Adrenal gland (tissue), 5 donors: ENCODE data around the gene MGAT5.

Source experiments
- CTCF ChIP-seq, 6 experiments: fragments of 450-650 bp in 4 of 6; fragments of 200-600 bp in 2 of 6; sonication (generic) in 1 of 6; IDR thresholded peaks; 1 replicate in 5 of 6; 2 replicates in 1 of 6; pipeline versions ENCODE4 v1.5.1 to v1.8.0; 2016 to 2021; ENCODE audit warnings: antibody characterized with exemption in 6 of 6, mild to moderate bottlenecking in 2 of 6, moderate library complexity in 1 of 6
- POLR2A ChIP-seq, 2 donors: fragments of 450-650 bp; IDR thresholded peaks; one replicate each; pipeline ENCODE4 v1.6.1; 2017; ENCODE audit warnings: antibody characterized with exemption in 2 of 2, mild to moderate bottlenecking in 2 of 2, moderate library complexity in 1 of 2
- donor health status: DM: no; HTN: no; CAD: no.

DNA sequence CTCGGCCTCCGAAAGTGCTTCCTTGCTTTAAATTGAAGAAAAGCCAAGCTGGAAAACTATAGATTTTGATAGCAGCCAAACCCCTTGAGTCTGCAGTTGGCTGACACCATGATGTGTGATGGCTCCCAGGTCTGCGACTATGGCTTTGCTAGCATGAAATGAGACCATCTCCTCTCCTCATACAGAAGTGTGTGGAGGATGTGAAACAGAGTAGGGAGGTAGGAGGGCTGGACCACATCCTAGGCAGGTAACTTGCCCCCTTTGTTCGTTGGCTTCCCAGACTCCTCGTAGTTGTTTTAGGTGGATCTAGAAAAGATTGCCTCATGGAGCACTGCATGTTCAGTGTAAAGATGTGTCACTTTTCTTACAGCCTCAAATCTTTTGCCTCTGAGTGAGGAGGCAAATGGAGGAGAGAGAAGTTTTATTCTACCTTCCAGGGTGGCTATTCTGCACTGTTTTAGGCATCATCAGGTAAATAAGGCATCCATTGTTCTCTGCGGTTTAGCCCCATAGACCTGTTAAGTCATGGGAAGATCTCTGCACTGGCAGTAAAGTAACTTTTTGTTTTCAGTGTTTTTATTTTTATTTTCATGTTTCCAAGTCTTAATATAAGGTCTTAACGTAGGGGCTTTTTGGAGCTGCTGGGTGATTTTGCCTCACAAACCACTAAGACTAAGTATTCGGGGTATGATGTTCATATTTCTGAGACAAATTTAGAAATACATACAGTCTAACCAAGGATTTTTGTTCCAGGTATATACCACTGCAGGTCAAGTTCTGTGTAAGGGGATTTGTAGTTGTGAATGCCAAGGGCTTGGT is 40.1 kb downstream of the MGAT5 start:
- no peak for TF ChIP-seq CTCF (IDR thresholded peaks at IDR 0.05)
- TF ChIP-seq POLR2A (IDR thresholded peaks at IDR 0.05): no peak
